ENCODE results near the gene RNASEH2B.

DNA sequence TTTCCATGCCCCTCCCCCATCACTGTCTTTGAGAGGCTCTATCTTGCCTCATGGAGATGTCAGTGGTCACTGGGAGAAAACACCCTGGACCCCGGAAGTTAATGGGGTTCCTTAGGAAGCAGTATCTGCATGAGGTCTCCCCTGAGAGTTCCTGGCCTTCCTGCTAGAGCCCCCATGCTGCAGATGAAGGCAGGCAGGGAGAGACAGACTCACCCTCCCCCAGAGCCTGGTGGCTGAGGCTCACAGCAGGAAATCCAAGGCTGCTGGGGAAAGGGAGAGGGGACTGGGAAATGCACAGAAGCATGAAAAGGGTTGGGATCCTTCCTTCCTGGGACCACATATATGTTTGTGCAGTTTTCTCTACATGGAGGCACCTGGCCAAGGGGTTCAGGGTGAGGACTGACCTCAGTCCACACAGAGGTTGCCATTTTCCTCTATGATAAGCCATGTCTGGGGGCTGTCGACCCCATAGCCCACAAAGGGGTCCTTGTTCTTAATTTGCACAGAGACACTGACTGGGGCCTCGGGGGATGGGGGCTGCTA lies 95.4 kb downstream of the RNASEH2B start:
- TF ChIP-seq, protein P1, sequence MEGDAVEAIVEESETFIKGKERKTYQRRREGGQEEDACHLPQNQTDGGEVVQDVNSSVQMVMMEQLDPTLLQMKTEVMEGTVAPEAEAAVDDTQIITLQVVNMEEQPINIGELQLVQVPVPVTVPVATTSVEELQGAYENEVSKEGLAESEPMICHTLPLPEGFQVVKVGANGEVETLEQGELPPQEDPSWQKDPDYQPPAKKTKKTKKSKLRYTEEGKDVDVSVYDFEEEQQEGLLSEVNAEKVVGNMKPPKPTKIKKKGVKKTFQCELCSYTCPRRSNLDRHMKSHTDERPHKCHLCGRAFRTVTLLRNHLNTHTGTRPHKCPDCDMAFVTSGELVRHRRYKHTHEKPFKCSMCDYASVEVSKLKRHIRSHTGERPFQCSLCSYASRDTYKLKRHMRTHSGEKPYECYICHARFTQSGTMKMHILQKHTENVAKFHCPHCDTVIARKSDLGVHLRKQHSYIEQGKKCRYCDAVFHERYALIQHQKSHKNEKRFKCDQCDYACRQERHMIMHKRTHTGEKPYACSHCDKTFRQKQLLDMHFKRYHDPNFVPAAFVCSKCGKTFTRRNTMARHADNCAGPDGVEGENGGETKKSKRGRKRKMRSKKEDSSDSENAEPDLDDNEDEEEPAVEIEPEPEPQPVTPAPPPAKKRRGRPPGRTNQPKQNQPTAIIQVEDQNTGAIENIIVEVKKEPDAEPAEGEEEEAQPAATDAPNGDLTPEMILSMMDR (IDR thresholded peaks at IDR 0.05; ENCODE audit: borderline replicate concordance, extremely low read depth, low read length, poor library complexity, severe bottlenecking) = no peak
- no peak for TF ChIP-seq EZH2 (IDR thresholded peaks at IDR 0.05; ENCODE audit: borderline replicate concordance, low read depth, low read length, severe bottlenecking)

All from DND-41 (cell line).